ENCODE results near the gene MAPKAPK3.

Gene MAPKAPK3

DNA sequence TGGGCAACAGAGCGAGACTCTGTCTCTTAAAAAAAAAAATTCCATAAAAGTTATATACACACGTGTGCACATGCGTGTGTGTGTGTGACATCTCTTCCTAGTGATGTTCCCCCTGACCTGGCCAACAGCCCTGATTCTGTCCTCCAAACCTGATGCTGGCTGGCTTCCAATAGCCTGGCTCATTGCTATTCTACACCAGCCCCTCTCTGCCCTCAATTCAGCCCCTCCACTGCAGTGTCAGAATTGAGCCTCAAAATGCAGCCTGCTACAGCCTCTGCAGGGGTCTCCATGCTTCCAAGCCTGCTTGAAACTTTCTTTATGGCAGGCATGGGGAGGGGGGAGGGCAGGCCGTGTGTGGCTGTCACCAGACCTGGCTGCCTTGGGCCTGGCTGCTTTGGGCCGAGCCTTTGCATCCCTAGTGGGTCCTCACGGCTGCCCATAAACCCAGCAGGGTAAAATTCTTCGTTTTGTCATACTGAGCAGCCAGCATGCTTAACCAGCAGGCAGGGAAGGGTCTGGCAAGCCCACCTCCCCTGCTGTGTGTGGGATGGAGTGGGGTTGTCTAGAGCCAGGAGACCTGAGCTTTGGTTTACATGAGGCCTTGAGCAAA lies 35.1 kb downstream of the MAPKAPK3 start:
- no peak for ATAC-seq
- TF ChIP-seq ZFP30 (CRISPR knock-in tag; IDR thresholded peaks at IDR 0.05) (no peak), SNAI2 (CRISPR knock-in tag; IDR thresholded peaks at IDR 0.05) (no peak), ESRRG (CRISPR knock-in tag; IDR thresholded peaks at IDR 0.05) (no peak), ARNTL (CRISPR knock-in tag; IDR thresholded peaks at IDR 0.05; ENCODE audit: borderline replicate concordance, low read depth) (no peak), GLIS3 (CRISPR knock-in tag; IDR thresholded peaks at IDR 0.05) (no peak), ZNF70 (CRISPR knock-in tag; IDR thresholded peaks at IDR 0.05) (no peak), TCF4 (CRISPR knock-in tag; IDR thresholded peaks at IDR 0.05; ENCODE audit: borderline replicate concordance) (no peak), PPARA (CRISPR knock-in tag; IDR thresholded peaks at IDR 0.05; ENCODE audit: borderline replicate concordance) (no peak), CSDC2 (CRISPR knock-in tag; IDR thresholded peaks at IDR 0.05) (no peak), ISL1 (CRISPR knock-in tag; IDR thresholded peaks at IDR 0.05) (no peak), TOX (CRISPR knock-in tag; IDR thresholded peaks at IDR 0.05; ENCODE audit: borderline replicate concordance) (no peak), BACH2 (CRISPR knock-in tag; IDR thresholded peaks at IDR 0.05; ENCODE audit: borderline replicate concordance) (no peak)
- TF ChIP-seq, protein P1, sequence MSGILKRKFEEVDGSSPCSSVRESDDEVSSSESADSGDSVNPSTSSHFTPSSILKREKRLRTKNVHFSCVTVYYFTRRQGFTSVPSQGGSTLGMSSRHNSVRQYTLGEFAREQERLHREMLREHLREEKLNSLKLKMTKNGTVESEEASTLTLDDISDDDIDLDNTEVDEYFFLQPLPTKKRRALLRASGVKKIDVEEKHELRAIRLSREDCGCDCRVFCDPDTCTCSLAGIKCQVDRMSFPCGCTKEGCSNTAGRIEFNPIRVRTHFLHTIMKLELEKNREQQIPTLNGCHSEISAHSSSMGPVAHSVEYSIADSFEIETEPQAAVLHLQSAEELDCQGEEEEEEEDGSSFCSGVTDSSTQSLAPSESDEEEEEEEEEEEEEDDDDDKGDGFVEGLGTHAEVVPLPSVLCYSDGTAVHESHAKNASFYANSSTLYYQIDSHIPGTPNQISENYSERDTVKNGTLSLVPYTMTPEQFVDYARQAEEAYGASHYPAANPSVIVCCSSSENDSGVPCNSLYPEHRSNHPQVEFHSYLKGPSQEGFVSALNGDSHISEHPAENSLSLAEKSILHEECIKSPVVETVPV (CRISPR knock-in tag; IDR thresholded peaks at IDR 0.05): no peak
- TF ChIP-seq, protein P2, sequence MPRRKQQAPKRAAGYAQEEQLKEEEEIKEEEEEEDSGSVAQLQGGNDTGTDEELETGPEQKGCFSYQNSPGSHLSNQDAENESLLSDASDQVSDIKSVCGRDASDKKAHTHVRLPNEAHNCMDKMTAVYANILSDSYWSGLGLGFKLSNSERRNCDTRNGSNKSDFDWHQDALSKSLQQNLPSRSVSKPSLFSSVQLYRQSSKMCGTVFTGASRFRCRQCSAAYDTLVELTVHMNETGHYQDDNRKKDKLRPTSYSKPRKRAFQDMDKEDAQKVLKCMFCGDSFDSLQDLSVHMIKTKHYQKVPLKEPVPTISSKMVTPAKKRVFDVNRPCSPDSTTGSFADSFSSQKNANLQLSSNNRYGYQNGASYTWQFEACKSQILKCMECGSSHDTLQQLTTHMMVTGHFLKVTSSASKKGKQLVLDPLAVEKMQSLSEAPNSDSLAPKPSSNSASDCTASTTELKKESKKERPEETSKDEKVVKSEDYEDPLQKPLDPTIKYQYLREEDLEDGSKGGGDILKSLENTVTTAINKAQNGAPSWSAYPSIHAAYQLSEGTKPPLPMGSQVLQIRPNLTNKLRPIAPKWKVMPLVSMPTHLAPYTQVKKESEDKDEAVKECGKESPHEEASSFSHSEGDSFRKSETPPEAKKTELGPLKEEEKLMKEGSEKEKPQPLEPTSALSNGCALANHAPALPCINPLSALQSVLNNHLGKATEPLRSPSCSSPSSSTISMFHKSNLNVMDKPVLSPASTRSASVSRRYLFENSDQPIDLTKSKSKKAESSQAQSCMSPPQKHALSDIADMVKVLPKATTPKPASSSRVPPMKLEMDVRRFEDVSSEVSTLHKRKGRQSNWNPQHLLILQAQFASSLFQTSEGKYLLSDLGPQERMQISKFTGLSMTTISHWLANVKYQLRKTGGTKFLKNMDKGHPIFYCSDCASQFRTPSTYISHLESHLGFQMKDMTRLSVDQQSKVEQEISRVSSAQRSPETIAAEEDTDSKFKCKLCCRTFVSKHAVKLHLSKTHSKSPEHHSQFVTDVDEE (CRISPR knock-in tag; IDR thresholded peaks at IDR 0.05): no peak
- TF ChIP-seq, protein P3, sequence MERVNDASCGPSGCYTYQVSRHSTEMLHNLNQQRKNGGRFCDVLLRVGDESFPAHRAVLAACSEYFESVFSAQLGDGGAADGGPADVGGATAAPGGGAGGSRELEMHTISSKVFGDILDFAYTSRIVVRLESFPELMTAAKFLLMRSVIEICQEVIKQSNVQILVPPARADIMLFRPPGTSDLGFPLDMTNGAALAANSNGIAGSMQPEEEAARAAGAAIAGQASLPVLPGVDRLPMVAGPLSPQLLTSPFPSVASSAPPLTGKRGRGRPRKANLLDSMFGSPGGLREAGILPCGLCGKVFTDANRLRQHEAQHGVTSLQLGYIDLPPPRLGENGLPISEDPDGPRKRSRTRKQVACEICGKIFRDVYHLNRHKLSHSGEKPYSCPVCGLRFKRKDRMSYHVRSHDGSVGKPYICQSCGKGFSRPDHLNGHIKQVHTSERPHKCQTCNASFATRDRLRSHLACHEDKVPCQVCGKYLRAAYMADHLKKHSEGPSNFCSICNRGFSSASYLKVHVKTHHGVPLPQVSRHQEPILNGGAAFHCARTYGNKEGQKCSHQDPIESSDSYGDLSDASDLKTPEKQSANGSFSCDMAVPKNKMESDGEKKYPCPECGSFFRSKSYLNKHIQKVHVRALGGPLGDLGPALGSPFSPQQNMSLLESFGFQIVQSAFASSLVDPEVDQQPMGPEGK (CRISPR knock-in tag; IDR thresholded peaks at IDR 0.05; ENCODE audit: borderline replicate concordance): no peak
- TF ChIP-seq, protein P4, sequence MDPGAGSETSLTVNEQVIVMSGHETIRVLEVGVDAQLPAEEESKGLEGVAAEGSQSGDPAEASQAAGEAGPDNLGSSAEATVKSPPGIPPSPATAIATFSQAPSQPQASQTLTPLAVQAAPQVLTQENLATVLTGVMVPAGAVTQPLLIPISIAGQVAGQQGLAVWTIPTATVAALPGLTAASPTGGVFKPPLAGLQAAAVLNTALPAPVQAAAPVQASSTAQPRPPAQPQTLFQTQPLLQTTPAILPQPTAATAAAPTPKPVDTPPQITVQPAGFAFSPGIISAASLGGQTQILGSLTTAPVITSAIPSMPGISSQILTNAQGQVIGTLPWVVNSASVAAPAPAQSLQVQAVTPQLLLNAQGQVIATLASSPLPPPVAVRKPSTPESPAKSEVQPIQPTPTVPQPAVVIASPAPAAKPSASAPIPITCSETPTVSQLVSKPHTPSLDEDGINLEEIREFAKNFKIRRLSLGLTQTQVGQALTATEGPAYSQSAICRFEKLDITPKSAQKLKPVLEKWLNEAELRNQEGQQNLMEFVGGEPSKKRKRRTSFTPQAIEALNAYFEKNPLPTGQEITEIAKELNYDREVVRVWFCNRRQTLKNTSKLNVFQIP (CRISPR knock-in tag; IDR thresholded peaks at IDR 0.05; ENCODE audit: borderline replicate concordance, low read depth): no peak
- TF ChIP-seq, protein P5, sequence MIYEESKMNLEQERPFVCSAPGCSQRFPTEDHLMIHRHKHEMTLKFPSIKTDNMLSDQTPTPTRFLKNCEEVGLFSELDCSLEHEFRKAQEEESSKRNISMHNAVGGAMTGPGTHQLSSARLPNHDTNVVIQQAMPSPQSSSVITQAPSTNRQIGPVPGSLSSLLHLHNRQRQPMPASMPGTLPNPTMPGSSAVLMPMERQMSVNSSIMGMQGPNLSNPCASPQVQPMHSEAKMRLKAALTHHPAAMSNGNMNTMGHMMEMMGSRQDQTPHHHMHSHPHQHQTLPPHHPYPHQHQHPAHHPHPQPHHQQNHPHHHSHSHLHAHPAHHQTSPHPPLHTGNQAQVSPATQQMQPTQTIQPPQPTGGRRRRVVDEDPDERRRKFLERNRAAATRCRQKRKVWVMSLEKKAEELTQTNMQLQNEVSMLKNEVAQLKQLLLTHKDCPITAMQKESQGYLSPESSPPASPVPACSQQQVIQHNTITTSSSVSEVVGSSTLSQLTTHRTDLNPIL (CRISPR knock-in tag; IDR thresholded peaks at IDR 0.05; ENCODE audit: low read depth): no peak

DNA sequence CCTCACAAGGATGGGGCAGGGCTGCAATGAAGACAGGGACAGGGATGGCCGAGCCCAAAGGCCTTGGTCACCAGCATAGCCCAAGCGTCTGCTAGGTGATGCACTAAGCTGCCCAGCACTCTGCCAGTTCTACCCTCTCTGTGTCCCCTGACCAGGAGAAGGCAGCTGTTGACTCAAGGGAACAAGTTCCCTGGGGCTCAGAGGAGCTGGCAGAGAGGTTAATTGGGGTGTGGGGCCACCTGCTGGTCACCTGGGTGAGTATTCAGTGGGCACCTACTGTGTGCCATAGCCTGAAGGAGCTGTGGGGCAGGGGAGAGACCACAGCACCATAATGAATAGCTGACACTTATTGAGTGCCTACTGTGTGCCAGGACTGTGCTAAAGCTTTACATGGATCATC lies 35.8 kb downstream of the MAPKAPK3 start:
- ATAC-seq: peak; percentile 60

More for the DNA sequence above, 35.8 kb downstream of the MAPKAPK3 start:
- TF ChIP-seq ZNF70 (CRISPR knock-in tag; IDR thresholded peaks at IDR 0.05) (no peak), RARB (CRISPR knock-in tag; IDR thresholded peaks at IDR 0.05) (no peak), ZNF565 (CRISPR knock-in tag; conservative IDR thresholded peaks at IDR 0.05; ENCODE audit: low read depth) (no peak), ZFP3 (CRISPR knock-in tag; IDR thresholded peaks at IDR 0.05) (no peak), ISL1 (CRISPR knock-in tag; IDR thresholded peaks at IDR 0.05) (no peak), GLIS3 (CRISPR knock-in tag; IDR thresholded peaks at IDR 0.05) (no peak), ARNTL (CRISPR knock-in tag; IDR thresholded peaks at IDR 0.05; ENCODE audit: borderline replicate concordance, low read depth) (no peak)
- TF ChIP-seq, protein P3 (CRISPR knock-in tag; IDR thresholded peaks at IDR 0.05; ENCODE audit: borderline replicate concordance): no peak
- TF ChIP-seq, protein P4 (CRISPR knock-in tag; IDR thresholded peaks at IDR 0.05; ENCODE audit: borderline replicate concordance, low read depth): no peak
- TF ChIP-seq, protein P5 (CRISPR knock-in tag; IDR thresholded peaks at IDR 0.05; ENCODE audit: low read depth): no peak
